Spleen (tissue), 11 donors: ENCODE measurements around the gene GOLT1A. TPM values are rescaled to one million over a fixed set of nuclear protein-coding genes. Genes with fewer than 3 reads are reported as not detected.

Source experiments
- DNase-seq: peaks from one replicate; pipeline ENCODE4 v3.0.0-alpha.2; 2020
- H3K27ac ChIP-seq, 8 donors: fragments of 200-600 bp; sonication (generic) in 7 of 8; 1 replicate in 4 of 8; 2 replicates in 4 of 8; pipeline versions ENCODE4 v1.5.0 to v1.8.0; 2016 to 2021; ENCODE audit warnings: inconsistent platforms in 4 of 8, mild to moderate bottlenecking in 4 of 8, moderate library complexity in 1 of 8
- H3K27me3 ChIP-seq, 7 donors: fragments of 200-600 bp; sonication (generic) in 6 of 7; replicated peaks in 1 of 7; 1 replicate in 4 of 7; 2 replicates in 3 of 7; pipeline versions ENCODE4 v1.5.0 to v1.8.0; 2016 to 2021; ENCODE audit warnings: inconsistent platforms in 3 of 7, mild to moderate bottlenecking in 1 of 7
- H3K36me3 ChIP-seq, 6 donors: fragments of 200-600 bp; sonication (generic) in 5 of 6; 1 replicate in 4 of 6; 2 replicates in 2 of 6; pipeline versions ENCODE4 v1.5.0 to v1.8.0; 2016 to 2021; ENCODE audit warnings: inconsistent platforms in 2 of 6
- H3K4me1 ChIP-seq, 6 donors: fragments of 200-600 bp; sonication (generic) in 5 of 6; 1 replicate in 3 of 6; 2 replicates in 3 of 6; pipeline versions ENCODE4 v1.5.0 to v1.8.0; 2016 to 2021; ENCODE audit warnings: inconsistent platforms in 3 of 6
- H3K4me3 ChIP-seq, 8 donors: fragments of 200-600 bp; sonication (generic) in 7 of 8; 1 replicate in 4 of 8; 2 replicates in 4 of 8; pipeline versions ENCODE4 v1.5.0 to v1.8.0; 2016 to 2021; ENCODE audit warnings: inconsistent platforms in 4 of 8, mild to moderate bottlenecking in 4 of 8, moderate library complexity in 2 of 8
- H3K9me3 ChIP-seq, 8 donors: fragments of 200-600 bp; sonication (generic) in 7 of 8; 1 replicate in 4 of 8; 2 replicates in 4 of 8; pipeline versions ENCODE4 v1.5.0 to v1.8.0; 2016 to 2021; ENCODE audit warnings: inconsistent platforms in 4 of 8
- POLR2A ChIP-seq, 3 donors: fragments of 450-650 bp; IDR thresholded peaks; one replicate each; pipeline ENCODE4 v1.5.1; 2017; ENCODE audit warnings: antibody characterized with exemption in 3 of 3, mild to moderate bottlenecking in 1 of 3
- POLR2AphosphoS5 ChIP-seq, 3 donors: sonication (generic); formaldehyde crosslinking; IDR thresholded peaks; one replicate each; pipeline ENCODE4 v1.5.1; 2017; ENCODE audit warnings: antibody characterized with exemption in 3 of 3
- WGBS, 5 donors: extraction: QIAGEN DNeasy Blood & Tissue Kit in 3 of 5; methylation state at CpG; one replicate each; pipeline versions ENCODE4 v1.1.5 to v1.1.7; 2013 to 2018; 5-methylcytosine and 5-hydroxymethylcytosine counted together
- intact Hi-C: fragments of 100-400 bp; cut with DNase I; formaldehyde crosslinking; loops from one replicate; pipeline ENCODE4 v1.15.0; 2023; ENCODE audit warnings: low total_unique reads
- polyA plus RNA-seq, 3 donors: library from polyadenylated mRNA; stranded (reverse); fragments of 200-250 nt; gene quantifications; one replicate each; pipeline ENCODE4 v1.2.1, GENCODE V29; 2013
- total RNA-seq, 7 donors: library from RNA; depleted of rRNA in 3 of 7; stranded (reverse); fragments of >200 nt in 3 of 7; fragmentation: NEBNext Ultra II Directional in 4 of 7; extraction: Animal tissue kit (Norgen Biotek cat#: 25700) in 4 of 7; gene quantifications; one replicate each; pipeline versions ENCODE4 v1.1.0 to v1.2.1, GENCODE V29; 2016 to 2021
- TF ChIP-seq, protein P1 (sequence below), 11 experiments: fragments of 200-600 bp in 7 of 11; fragments of 450-650 bp in 4 of 11; sonication (generic) in 4 of 11; IDR thresholded peaks in 8 of 11; conservative IDR thresholded peaks in 3 of 11; 1 replicate in 7 of 11; 2 replicates in 4 of 11; pipeline versions ENCODE4 v1.4.0 to v1.8.0; 2016 to 2021; ENCODE audit warnings: antibody characterized with exemption in 11 of 11, inconsistent platforms in 4 of 11, mild to moderate bottlenecking in 1 of 11
- donor health status: healthy with polysubstance abuse.
- donor health status: DM: no; HTN: no; CAD: no; lungs with moderate emphysema.
- donor health status: DM: no; HTN: no; CAD: no.
- donor health status: Bipolar disorder and iron deficiency.
- donor health status: healthy.
- donor health status: DM: no; HTN: no; CAD: no.
- donor health status: DM: yes; HTN: yes; CAD: no.

GOLT1A gene
- total and polyA plus RNA-seq, 10 donors: 0.13 to 0.24 TPM; not detected in 8

DNA sequence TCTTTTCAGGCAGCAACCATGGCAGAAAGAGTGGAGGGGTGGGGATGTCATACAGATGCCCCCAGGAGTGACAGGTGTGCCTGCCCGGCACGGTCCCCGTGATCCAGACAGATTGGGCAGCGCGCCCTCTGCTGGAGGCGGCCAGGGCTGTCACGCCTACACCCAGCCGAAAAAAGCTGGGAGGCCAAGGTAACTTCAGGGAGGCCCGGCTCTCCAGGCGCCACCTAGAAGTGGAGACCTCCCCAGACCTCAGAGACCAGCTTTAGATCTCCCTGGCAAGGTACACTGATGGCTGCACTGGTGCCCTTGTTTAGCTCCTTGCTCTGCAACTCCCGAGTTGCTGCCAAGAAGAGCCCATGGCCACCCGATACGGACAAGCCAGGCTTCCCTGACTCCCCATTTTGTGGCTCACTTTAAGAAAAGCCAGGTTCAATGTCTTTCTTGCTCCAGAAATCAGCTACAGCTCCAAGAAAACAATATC is 6.6 kb downstream of the GOLT1A start:
- no peak overlapping the region for H3K27ac ChIP-seq
- 22 to 28% (median 25%) methylated on average over 10 to 13 of the region's 13 CpGs for WGBS, 5 donors

GRCh38 chr1:204206121-204206520 is 7.7 kb downstream of the GOLT1A start:
- intact Hi-C loops: loop anchor here (5.0 kb wide), 1 partner anchor 44 kb away; no protein-coding TSS in a partner anchor

More for the DNA sequence above, 6.6 kb downstream of the GOLT1A start:
- H3K9me3 ChIP-seq: no peaks in the 10 kb centered on the region
- H3K36me3 ChIP-seq: no peaks in the 10 kb centered on the region
- H3K27me3 ChIP-seq: peaks cover 0 to 51% (median 0%) of the 10 kb centered on the region in 7 donors
- no peak for TF ChIP-seq POLR2AphosphoS5 (IDR thresholded peaks at IDR 0.05)
- TF ChIP-seq, protein P1, sequence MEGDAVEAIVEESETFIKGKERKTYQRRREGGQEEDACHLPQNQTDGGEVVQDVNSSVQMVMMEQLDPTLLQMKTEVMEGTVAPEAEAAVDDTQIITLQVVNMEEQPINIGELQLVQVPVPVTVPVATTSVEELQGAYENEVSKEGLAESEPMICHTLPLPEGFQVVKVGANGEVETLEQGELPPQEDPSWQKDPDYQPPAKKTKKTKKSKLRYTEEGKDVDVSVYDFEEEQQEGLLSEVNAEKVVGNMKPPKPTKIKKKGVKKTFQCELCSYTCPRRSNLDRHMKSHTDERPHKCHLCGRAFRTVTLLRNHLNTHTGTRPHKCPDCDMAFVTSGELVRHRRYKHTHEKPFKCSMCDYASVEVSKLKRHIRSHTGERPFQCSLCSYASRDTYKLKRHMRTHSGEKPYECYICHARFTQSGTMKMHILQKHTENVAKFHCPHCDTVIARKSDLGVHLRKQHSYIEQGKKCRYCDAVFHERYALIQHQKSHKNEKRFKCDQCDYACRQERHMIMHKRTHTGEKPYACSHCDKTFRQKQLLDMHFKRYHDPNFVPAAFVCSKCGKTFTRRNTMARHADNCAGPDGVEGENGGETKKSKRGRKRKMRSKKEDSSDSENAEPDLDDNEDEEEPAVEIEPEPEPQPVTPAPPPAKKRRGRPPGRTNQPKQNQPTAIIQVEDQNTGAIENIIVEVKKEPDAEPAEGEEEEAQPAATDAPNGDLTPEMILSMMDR (IDR thresholded peaks at IDR 0.05 in 8 of 11, conservative IDR thresholded peaks at IDR 0.05 in 3 of 11): peak in 10 of 11 experiments; percentile 48 to 92 (median 84)
- peak; percentile 90 for DNase-seq
- no peak overlapping the region for H3K4me3 ChIP-seq
- intact Hi-C loops: loop anchor here (5.0 kb wide), 1 partner anchor 45 kb away; no protein-coding TSS in a partner anchor
- peaks cover 0 to 7% (median 2%) of the 10 kb centered on the region in 6 donors for H3K4me1 ChIP-seq

GRCh38 chr1:204205486-204205885 is 8.3 kb downstream of the GOLT1A start:
- no peak for DNase-seq
- TF ChIP-seq POLR2AphosphoS5 (IDR thresholded peaks at IDR 0.05) (no peak), POLR2A (IDR thresholded peaks at IDR 0.05) (no peak)
- TF ChIP-seq, protein P1 (IDR thresholded peaks at IDR 0.05 in 8 of 11, conservative IDR thresholded peaks at IDR 0.05 in 3 of 11): no peak
- Histone ChIP-seq H3K27me3 (peaks cover 0 to 53% (median 0%) of the 10 kb centered on the region in 7 donors), H3K27ac (no peak overlapping the region), H3K4me1 (peaks cover 0 to 7% (median 2%) of the 10 kb centered on the region in 6 donors), H3K9me3 (no peaks in the 10 kb centered on the region), H3K36me3 (no peaks in the 10 kb centered on the region), H3K4me3 (no peak overlapping the region)
- intact Hi-C loops: loop anchor here (5.0 kb wide), 1 partner anchor 43 kb away; no protein-coding TSS in a partner anchor

More at GRCh38 chr1:204206121-204206520, 7.7 kb downstream of the GOLT1A start:
- 53 to 72% (median 65%) methylated on average over 2 of the region's 2 CpGs for WGBS, 5 donors
- H3K27me3 ChIP-seq: peaks cover 0 to 51% (median 0%) of the 10 kb centered on the region in 7 donors
- H3K36me3 ChIP-seq: no peaks in the 10 kb centered on the region
- no peak overlapping the region for H3K27ac ChIP-seq
- H3K9me3 ChIP-seq: no peaks in the 10 kb centered on the region
- H3K4me3 ChIP-seq: no peak overlapping the region
- TF ChIP-seq POLR2A (IDR thresholded peaks at IDR 0.05): no peak
- no peak for TF ChIP-seq POLR2AphosphoS5 (IDR thresholded peaks at IDR 0.05)
- TF ChIP-seq, protein P1 (IDR thresholded peaks at IDR 0.05 in 8 of 11, conservative IDR thresholded peaks at IDR 0.05 in 3 of 11): no peak
- H3K4me1 ChIP-seq: peaks cover 0 to 7% (median 2%) of the 10 kb centered on the region in 6 donors
- no peak for DNase-seq

GRCh38 chr1:204204944-204205343 is 8.8 kb downstream of the GOLT1A start:
- Histone ChIP-seq H3K4me1 (peaks cover 0 to 7% (median 2%) of the 10 kb centered on the region in 6 donors), H3K27me3 (peaks cover 0 to 53% (median 0%) of the 10 kb centered on the region in 7 donors), H3K9me3 (no peaks in the 10 kb centered on the region), H3K36me3 (no peaks in the 10 kb centered on the region), H3K4me3 (no peak overlapping the region), H3K27ac (no peak overlapping the region)
- DNase-seq: no peak
- TF ChIP-seq, protein P1 (IDR thresholded peaks at IDR 0.05 in 8 of 11, conservative IDR thresholded peaks at IDR 0.05 in 3 of 11): no peak
- TF ChIP-seq POLR2A (IDR thresholded peaks at IDR 0.05) (no peak), POLR2AphosphoS5 (IDR thresholded peaks at IDR 0.05) (no peak)
- 78 to 89% (median 84%) methylated on average over 2 of the region's 2 CpGs for WGBS, 5 donors
- intact Hi-C loops: loop anchor here (5.0 kb wide), 1 partner anchor 43 kb away; no protein-coding TSS in a partner anchor
